GM23248 (cell line): Measurements from ENCODE around the gene KLHDC8A.

Experiments
- EZH2 ChIP-seq: fragments of 200-600 bp; sonication (generic); IDR thresholded peaks from 2 replicates; pipeline ENCODE4 v1.6.1; 2018; ENCODE audit warnings: antibody characterized with exemption, mild to moderate bottlenecking; ENCODE audit not compliant: insufficient read depth, poor library complexity, severe bottlenecking
- EZH2phosphoT487 ChIP-seq: fragments of 200-600 bp; sonication (generic); IDR thresholded peaks from 2 replicates; pipeline ENCODE4 v1.6.1; 2018; ENCODE audit warnings: antibody characterized with exemption, moderate library complexity, mild to moderate bottlenecking, low read depth; ENCODE audit not compliant: insufficient read depth

DNA sequence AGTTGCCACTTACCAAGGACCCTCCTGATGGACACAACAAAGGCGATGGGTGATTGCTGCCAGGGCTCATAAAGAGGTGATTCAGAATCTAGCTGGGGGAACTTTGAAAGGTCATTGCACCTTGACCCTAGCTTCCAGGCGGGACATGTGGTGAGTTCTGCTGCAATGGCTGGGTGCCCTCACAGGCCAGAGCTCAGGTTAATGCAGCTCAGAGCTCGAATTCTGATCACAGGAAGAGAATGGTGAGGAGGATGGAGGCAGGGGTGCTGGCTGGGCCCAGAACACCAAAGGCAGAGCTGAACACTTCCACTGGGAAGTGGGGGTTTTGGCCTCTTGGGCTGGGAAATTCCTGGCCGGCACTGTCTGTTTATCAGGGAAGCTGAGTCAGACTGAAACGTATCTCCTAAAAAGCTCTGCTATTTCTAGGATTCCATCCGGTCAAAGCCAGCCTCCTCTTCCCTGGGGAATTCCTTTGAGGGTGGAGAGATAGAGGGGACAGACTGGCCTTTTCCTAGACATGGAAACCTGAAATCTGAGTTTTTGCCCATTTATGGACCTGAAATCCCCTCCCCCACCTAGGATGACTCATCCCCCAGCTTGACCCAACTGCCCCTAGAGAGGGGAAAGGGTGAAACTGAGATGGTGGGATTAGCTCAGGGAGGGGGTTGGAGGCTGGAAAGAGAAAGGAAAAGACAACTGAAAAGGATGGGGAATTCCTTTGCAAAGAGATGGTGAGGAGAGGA, 62.4 kb downstream of the KLHDC8A start:
- TF ChIP-seq EZH2phosphoT487 (no peak), EZH2 (no peak)
